Stromal cell of bone marrow (primary cell): Measurements from ENCODE around the gene PYROXD2.

Experiments used
- DNase-seq: peaks from one replicate; pipeline ENCODE4 v3.0.0-alpha.2; 2012; ENCODE audit warnings: low read depth

PYROXD2 gene

GRCh38 chr10:98414932-98415730 is at the start of gene PYROXD2:
Gene PYROXD2, minus strand, starts transcription at chr10:98415182. Its CDS starts 47 bp downstream, at chr10:98415135.
- DNase-seq = peak; percentile 78

- DNase-seq = no peak
These were observed 49.2 kb upstream of the PYROXD2 start for GRCh38 chr10:98463976-98464754.

- no peak for DNase-seq
These were observed 48.0 kb upstream of the PYROXD2 start for GRCh38 chr10:98463016-98463415.

- DNase-seq = no peak
These were observed 46.5 kb upstream of the PYROXD2 start for GRCh38 chr10:98461500-98461842.

- peak; percentile 75 for DNase-seq
These were observed 46.0 kb upstream of the PYROXD2 start for GRCh38 chr10:98460837-98461499.

GRCh38 chr10:98458809-98459784 is 44.1 kb upstream of the PYROXD2 start:
- no peak for DNase-seq

GRCh38 chr10:98457721-98458120 is 42.7 kb upstream of the PYROXD2 start:
- no peak for DNase-seq

GRCh38 chr10:98456686-98457482 is 41.9 kb upstream of the PYROXD2 start:
- no peak for DNase-seq

GRCh38 chr10:98456043-98456570 is 41.1 kb upstream of the PYROXD2 start:
- DNase-seq = no peak

GRCh38 chr10:98453729-98454128 is 38.7 kb upstream of the PYROXD2 start:
- no peak for DNase-seq

GRCh38 chr10:98450618-98451017 is 35.6 kb upstream of the PYROXD2 start:
- DNase-seq = no peak

- no peak for DNase-seq
These were observed 34.3 kb upstream of the PYROXD2 start for GRCh38 chr10:98449287-98449686.

GRCh38 chr10:98446661-98447221 is 31.8 kb upstream of the PYROXD2 start, which contains the start of gene HPS1:
Gene HPS1, minus strand, starts transcription at chr10:98446935. Its CDS starts 3,695 bp downstream, at chr10:98443240.
- DNase-seq = peak; percentile 54

- peak; percentile 13 for DNase-seq
These were observed 31.2 kb upstream of the PYROXD2 start for GRCh38 chr10:98446151-98446660.

- no peak for DNase-seq
These were observed 30.3 kb upstream of the PYROXD2 start for GRCh38 chr10:98445200-98445812.

GRCh38 chr10:98444314-98445006 is 29.5 kb upstream of the PYROXD2 start:
- DNase-seq = no peak

- DNase-seq = no peak
These were observed 23.7 kb upstream of the PYROXD2 start for GRCh38 chr10:98438715-98439114.

GRCh38 chr10:98436704-98437103 is 21.7 kb upstream of the PYROXD2 start:
- no peak for DNase-seq

- DNase-seq = no peak
These were observed 20.2 kb upstream of the PYROXD2 start for GRCh38 chr10:98435178-98435577.
